Fibroblast of peridontal ligament (primary cell): ENCODE measurements around the gene LIN7A.
"Not testable (repeated sequence)": the region's sequence is repeated elsewhere in the genome, so short reads cannot be mapped to it uniquely, and the experiment has no call there.

Experiments used
- DNase-seq: peaks from one replicate; pipeline ENCODE4 v3.0.0-alpha.2; 2010; ENCODE audit errors: extremely low read depth

Gene LIN7A

GRCh38 chr12:80810874-80811273 is 126.9 kb downstream of the LIN7A start:
- DNase-seq = peak; percentile 18

- DNase-seq = no peak
Measured at GRCh38 chr12:80807640-80808288, 130.0 kb downstream of the LIN7A start.

- DNase-seq = peak; percentile 19
Measured at GRCh38 chr12:80805106-80805505, 132.6 kb downstream of the LIN7A start.

DNA sequence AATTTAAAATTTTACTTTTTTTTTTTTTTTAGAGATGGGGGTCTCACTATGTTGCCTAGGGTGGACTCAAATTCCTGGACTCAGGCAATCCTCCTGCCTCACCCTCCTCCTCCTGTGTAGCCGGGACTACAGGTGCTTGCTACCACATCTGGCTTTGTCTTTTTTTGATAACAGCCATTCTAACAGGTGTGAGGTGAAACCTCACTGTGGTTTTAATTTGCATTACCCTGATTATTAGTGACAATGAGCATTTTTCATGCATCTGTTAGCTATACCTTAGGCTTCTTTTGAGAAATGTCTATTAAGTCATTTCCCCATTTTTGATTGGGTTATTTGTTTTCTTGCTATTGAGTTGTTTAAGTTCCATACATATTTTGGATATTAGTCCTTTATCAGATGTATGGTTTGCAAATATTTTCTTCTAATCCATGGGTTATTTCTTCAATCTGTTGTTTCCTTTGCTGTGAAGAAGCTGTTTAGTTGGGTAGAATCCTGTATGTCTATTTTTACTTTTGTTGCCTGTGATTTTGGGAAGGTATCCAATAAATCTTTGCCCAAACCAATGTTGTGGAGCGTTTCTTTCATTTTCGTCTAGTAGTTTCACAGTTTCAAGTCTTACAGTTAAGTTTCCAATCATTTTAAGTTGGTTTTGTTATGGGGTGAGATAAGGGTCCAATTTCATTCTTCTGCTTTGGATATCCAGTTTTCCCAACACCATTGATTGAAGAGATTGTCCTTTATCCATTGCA is 134.9 kb downstream of the LIN7A start:
- DNase-seq = peak; percentile 60

- peak; percentile 23 for DNase-seq
Measured at GRCh38 chr12:80798281-80798680, 139.5 kb downstream of the LIN7A start.

GRCh38 chr12:80794551-80794950 is 143.2 kb downstream of the LIN7A start:
- DNase-seq = peak; percentile 57

GRCh38 chr12:80792861-80793260 is 144.9 kb downstream of the LIN7A start:
- no peak for DNase-seq

- no peak for DNase-seq
Measured at GRCh38 chr12:80791863-80792262, 145.9 kb downstream of the LIN7A start.

DNA sequence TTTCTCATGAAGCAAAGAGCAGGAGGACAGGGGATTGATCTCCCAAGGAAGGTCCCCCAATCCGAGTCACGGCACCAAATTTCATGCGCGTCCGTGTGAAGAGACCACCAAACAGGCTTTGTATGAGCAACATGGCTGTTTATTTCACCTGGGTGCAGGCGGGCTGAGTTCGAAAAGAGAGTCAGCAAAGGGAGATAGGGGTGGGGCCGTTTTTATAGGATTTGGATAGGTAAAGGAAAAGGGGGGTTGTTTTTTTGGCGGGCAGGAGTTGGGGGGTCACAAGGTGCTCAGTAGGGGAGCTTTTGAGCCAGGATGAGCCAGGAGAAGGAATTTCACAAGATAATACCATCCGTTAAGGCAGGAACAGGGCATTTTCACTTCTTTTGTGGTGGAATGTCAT is 149.3 kb downstream of the LIN7A start:
- DNase-seq = not testable (repeated sequence)

DNA sequence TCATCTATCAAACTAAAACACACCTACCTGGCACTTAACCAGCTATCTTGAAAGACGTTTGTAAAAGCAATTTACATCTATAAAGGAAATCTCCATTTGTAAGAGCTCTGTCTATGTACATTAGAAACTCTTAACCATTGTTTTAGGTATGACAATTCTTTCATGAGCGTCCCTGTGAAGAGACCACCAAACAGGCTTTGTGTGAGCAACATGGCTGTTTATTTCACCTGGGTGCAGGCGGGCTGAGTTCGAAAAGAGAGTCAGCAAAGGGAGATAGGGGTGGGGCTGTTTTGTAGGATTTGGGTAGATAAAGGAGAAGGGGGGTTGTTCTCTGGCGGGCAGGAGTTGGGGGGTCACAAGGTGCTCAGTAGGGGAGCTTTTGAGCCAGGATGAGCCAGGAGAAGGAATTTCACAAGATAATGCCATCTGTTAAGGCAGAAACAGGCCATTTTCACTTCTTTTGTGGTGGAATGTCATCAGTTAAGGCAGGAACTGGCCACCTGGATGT is 154.7 kb downstream of the LIN7A start:
- DNase-seq = not testable (repeated sequence)

DNA sequence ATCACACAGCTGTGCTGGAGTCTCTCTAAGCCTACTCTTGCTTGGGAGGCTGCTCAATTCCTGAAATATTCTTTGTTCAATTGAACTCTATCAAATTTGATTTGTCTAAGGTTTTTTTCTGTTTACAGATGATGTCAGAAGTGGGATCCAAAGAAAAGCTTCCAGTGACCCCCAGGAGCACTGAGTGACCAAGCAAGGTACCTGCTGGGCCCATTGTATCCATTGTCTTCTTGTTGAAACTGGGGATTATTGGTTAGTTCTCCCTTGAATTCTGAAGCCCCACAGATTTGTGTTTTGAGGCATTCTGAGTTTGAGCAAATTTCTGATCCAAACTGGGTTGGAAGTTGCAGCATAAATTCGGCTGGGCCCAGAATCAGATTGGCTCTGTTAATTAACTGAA is 156.4 kb downstream of the LIN7A start:
- no peak for DNase-seq

GRCh38 chr12:80780746-80781145 is 157.0 kb downstream of the LIN7A start:
- no peak for DNase-seq

DNA sequence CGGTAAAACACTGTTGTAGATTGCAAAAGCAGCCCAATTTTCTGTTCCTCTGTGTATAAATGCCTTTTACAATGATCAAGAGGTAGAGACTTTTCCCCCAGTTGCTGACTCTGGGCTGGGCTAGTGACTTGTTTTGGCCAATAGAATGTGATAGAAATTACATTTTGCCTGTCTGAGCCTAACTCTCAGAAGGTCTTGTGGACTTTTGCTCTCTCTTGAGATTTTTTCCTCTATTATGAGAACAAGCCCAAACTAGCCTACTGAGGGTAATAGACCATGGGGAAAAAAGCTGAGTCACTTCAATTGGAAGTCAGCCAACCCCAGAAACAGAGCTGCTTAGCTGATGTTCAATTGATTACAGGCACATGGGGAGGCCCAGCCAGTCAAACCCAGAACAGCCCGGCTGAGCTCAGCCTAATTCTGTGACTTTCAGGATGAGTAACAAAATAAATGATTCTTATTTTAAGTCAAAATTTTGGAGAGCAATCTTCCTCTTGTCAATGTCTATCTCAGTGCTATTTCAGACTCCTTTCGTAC is 159.7 kb downstream of the LIN7A start:
- DNase-seq = peak; percentile 100

GRCh38 chr12:80777587-80777986 is 160.1 kb downstream of the LIN7A start:
- no peak for DNase-seq

GRCh38 chr12:80776706-80777105 is 161.0 kb downstream of the LIN7A start:
- no peak for DNase-seq

DNA sequence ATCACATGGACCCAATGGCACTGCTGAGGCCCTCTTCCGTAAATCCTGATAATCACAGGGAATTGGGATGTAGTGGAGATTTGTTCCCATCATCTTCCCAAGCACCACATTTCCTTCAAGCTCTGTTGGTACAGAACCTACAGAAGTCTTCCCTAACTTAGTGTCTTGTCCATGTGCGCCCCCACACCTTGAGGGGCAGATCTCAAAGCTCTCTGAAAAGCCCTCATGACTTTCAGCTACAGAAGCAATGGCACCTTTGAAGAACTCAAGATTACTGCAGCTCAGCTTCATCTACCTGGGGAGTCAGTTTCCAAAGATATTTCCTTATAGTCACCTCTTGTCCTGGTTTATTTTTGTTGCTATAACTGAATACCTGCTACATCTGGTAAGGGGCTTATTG is 166.8 kb downstream of the LIN7A start:
- no peak for DNase-seq

DNA sequence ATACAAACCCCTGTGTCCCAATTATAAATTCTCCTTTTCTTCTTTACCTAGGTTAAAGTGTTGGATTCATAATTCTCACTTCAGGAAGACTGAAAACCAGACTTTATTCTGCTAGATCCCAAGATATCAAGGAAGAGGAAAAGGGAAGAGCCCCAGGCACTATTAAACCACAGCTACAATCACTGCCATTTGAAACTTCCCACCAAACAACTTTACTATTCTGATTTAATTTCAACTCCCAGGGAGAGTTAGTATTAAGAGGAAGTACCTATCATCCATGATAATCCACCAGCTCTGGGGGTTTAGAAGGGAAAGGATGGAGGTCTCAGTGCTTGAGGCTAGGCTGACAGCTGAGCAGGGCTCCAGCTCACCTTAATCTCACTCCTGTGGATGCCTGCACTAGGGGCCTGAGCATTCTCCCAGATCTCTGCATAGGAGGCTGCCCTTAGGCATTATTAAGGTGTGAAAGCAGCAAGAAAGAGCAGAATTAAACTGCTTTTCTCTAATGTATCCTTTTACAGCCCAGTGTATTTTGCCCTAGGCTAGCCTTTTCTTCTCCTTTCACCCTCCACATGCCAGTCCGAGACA is 168.1 kb downstream of the LIN7A start:
- no peak for DNase-seq

DNA sequence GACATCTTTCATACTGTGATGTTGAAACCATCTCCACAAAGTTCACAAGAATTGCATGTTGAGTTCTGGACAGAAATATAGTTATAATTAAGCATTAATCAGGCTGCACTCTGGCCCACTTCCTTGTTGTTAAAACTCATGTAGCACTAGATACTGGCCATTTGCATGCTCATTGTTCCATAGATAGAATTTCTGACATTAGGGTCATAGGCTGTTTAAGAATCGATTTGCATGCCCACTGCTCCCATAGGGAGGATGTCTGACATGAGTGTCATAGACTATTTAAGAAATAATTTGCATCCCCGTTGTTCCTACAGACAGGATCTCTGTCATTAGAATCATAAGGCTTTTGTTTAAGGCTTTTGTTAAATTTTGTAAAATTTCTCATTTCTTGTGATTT is 170.8 kb downstream of the LIN7A start:
- no peak for DNase-seq

DNA sequence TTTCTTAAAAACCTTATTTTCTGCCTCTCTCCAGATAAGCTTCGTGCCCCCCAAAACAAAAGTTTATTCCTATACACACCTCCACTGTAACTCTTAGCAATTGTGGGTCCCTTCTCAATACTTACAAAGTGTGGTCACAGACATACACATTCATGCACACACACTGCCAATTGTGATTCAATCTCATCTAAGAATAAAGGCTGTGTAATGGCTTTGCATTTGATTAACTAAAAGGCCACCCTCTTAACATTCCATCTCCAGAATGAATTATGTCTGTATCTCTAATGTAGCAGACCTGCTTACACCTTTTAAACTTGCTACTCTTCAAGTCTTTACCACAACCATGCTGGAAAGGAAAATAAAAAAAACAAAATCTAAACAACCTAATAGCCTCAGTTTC is 171.5 kb downstream of the LIN7A start:
- DNase-seq = no peak

- DNase-seq = peak; percentile 84
Measured at GRCh38 chr12:80763874-80764273, 173.9 kb downstream of the LIN7A start.

DNA sequence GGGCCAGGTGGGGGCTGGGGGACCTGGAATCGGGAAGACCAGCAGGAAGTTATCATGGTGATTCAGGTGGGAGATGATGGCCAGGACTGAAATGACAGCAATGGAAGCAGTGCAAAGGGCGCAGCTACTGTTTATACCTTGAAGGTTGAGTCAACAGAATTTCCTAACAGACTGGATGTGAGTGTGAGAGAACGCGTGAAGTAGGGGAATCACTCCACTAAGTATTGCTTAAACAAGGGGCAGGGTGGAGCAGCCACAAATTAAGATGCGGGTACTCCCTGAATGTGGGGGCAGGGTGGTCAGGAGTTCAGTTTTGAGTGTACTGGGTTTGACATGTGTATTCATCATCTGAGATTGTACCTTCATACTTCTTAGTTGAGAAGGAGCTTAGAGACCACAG is 175.9 kb downstream of the LIN7A start:
- DNase-seq = no peak

GRCh38 chr12:80756875-80757274 is 180.9 kb downstream of the LIN7A start:
- DNase-seq = peak; percentile 8

- no peak for DNase-seq
Measured at GRCh38 chr12:80754274-80754673, 183.5 kb downstream of the LIN7A start.
